ENCODE results near the gene SERPINB4. TPM values are rescaled to one million over a fixed set of nuclear protein-coding genes. Genes with fewer than 3 reads are reported as not detected.
"Not testable (repeated sequence)": the region's sequence is repeated elsewhere in the genome, so short reads cannot be mapped to it uniquely, and the experiment has no call there.

The SERPINB4 gene
- total RNA-seq (2016; rRNA removed; fragmentation: Illumina TruSeq; extraction: Trizol) (not detected in 2 replicates), polyA plus RNA-seq (2011; rRNA removed) (not detected in 2 replicates), polyA minus RNA-seq (2011; rRNA and poly(A)+ RNA removed; ENCODE audit: low replicate concordance) (0.16 TPM in 1 of 2 replicates, not detected in the other), Bru-seq, nascent RNA (not detected), BruChase-seq, experiment 1, labeled RNA remaining after a 6-hour chase (not detected), BruChase-seq, experiment 2, labeled RNA remaining after a 2-hour chase (not detected)
- not detected in 2 replicates for total RNA-seq (2016; cell fraction: cytosol; rRNA removed; fragmentation: Illumina TruSeq; extraction: Trizol; ENCODE audit: low read depth)
- not detected in 2 replicates for total RNA-seq (2016; cell fraction: insoluble cytoplasmic fraction; rRNA removed; fragmentation: Illumina TruSeq; extraction: Trizol)
- total RNA-seq (2016; cell fraction: membrane; rRNA removed; fragmentation: Illumina TruSeq; extraction: Trizol) = not detected in 2 replicates
- not detected in 2 replicates for total RNA-seq (2016; cell fraction: nucleus; rRNA removed; fragmentation: Illumina TruSeq; extraction: Trizol)
- not detected in 2 replicates for polyA plus RNA-seq (2011; cell fraction: cytosol; rRNA removed)
- polyA plus RNA-seq (2011; cell fraction: nucleus; rRNA removed) = not detected in 2 replicates
- polyA plus RNA-seq (2012) = not detected in 2 replicates
- not detected in 2 replicates for polyA plus RNA-seq (2016; cell fraction: cytosol; fragmentation: Illumina TruSeq; extraction: Trizol; ENCODE audit: low read depth)
- not detected in 2 replicates for polyA plus RNA-seq (2016; cell fraction: insoluble cytoplasmic fraction; fragmentation: Illumina TruSeq; extraction: Trizol; ENCODE audit: low read depth)
- not detected in 2 replicates for polyA plus RNA-seq (2016; cell fraction: membrane; fragmentation: Illumina TruSeq; extraction: Trizol; ENCODE audit: low read depth)
- polyA plus RNA-seq (2016; cell fraction: nucleus; fragmentation: Illumina TruSeq; extraction: Trizol; ENCODE audit: insufficient read depth, low read depth) = not detected in 2 replicates
- not detected in 2 replicates for polyA minus RNA-seq (2011; cell fraction: cytosol; rRNA and poly(A)+ RNA removed)
- not detected in 2 replicates for polyA minus RNA-seq (2011; cell fraction: nucleus; rRNA and poly(A)+ RNA removed)
- long read RNA-seq, experiment 1 = 0 reads
- long read RNA-seq, experiment 2 = 0 reads

DNA sequence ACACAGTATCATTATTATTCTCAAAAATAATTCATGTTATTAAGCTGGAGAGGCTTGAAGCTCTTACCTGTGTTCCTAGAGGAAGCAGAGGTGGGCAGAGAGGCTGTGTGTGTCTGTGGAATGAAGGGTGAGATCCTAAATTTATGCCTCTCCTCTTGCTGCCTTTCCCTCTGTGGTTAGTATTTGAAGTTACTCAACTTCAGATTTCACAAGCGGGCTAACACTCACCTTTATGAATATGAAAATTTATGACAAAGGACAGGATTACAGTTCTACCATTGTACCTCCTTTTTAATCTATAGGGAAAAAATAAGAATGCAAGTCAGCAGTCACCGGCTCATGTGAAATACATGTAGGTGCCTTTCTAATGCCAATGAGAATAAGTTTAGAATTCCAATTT is at the start of gene SERPINB4:
Gene SERPINB4 (minus strand): TSS at position 115 of the 400 bp plus-strand sequence. CDS start 679 bp downstream, outside the sequence.
- H3K4me2 ChIP-seq (ENCODE audit: low read depth, low read length); H3K9ac ChIP-seq (ENCODE audit: insufficient read depth, low read depth, low read length); H3K27me3 ChIP-seq (ENCODE audit: control insufficient read depth in 1 of 2, insufficient read depth in 2 of 2, low read length in 2 of 2); ATAC-seq; H3K4me3 ChIP-seq (replicated peaks in 1 of 3; ENCODE audit: insufficient read depth in 1 of 3, low read depth in 2 of 3, low read length in 3 of 3); in situ Hi-C loops (cut with HindIII; ENCODE audit: extremely low pct_ligation_motif_present, low pct_unique_long_range_greater_than_20kb); H3K4me1 ChIP-seq (ENCODE audit: insufficient read depth, low read length); POLR2A ChIA-PET; H3K36me3 ChIP-seq (replicated peaks in 1 of 2; ENCODE audit: control insufficient read depth in 1 of 2, insufficient read depth in 2 of 2, low read length in 2 of 2); FAIRE-seq; CTCF ChIA-PET (ENCODE audit: low intra/inter-chr PET ratio, low total read pairs); H2AFZ ChIP-seq (ENCODE audit: low read length); H3K27ac ChIP-seq (ENCODE audit: extremely low read length, insufficient read depth, low read length); DNase-seq (ENCODE audit: low spot score); H3K79me2 ChIP-seq (ENCODE audit: insufficient read depth, low read length); BruUV-seq (replicated peaks); intact Hi-C loops (cut with micrococcal nuclease; ENCODE audit: unreplicated experiment); H4K20me1 ChIP-seq (ENCODE audit: insufficient read depth, low read length); H3K9me3 ChIP-seq (ENCODE audit: low read length): not testable (repeated sequence)
- 0% methylated on average over 1 of the region's 2 CpGs for WGBS (ENCODE audit: low lambda C conversion rate)

GRCh38 chr18:63689064-63689463 is 45.0 kb upstream of the SERPINB4 start:
- 0% methylated on average over 2 of the region's 2 CpGs for WGBS (ENCODE audit: low lambda C conversion rate)
- no peak overlapping the region for H3K27ac ChIP-seq (ENCODE audit: extremely low read length, insufficient read depth, low read length)
- no peak overlapping the region for H2AFZ ChIP-seq (ENCODE audit: low read length)
- no TSS peak for BruUV-seq (replicated peaks)
- no peaks in the 10 kb centered on the region for H3K36me3 ChIP-seq (replicated peaks in 1 of 2; ENCODE audit: control insufficient read depth in 1 of 2, insufficient read depth in 2 of 2, low read length in 2 of 2)
- in situ Hi-C loops (cut with HindIII; ENCODE audit: extremely low pct_ligation_motif_present, low pct_unique_long_range_greater_than_20kb) = no loop called here
- ChIA-PET CTCF (ENCODE audit: low intra/inter-chr PET ratio, low total read pairs) (no interaction called here), POLR2A (no interaction called here)
- H3K4me2 ChIP-seq (ENCODE audit: low read depth, low read length) = no peak overlapping the region
- no peaks in the 10 kb centered on the region for H3K9me3 ChIP-seq (ENCODE audit: low read length)
- DNase-seq (ENCODE audit: low spot score) (no peak), FAIRE-seq (no peak), ATAC-seq (no peak)
- H3K4me3 ChIP-seq (replicated peaks in 1 of 3; ENCODE audit: insufficient read depth in 1 of 3, low read depth in 2 of 3, low read length in 3 of 3) = no peak overlapping the region
- H3K4me1 ChIP-seq (ENCODE audit: insufficient read depth, low read length) = no peaks in the 10 kb centered on the region
- H3K9ac ChIP-seq (ENCODE audit: insufficient read depth, low read depth, low read length) = no peak overlapping the region
- no peaks in the 10 kb centered on the region for H3K27me3 ChIP-seq (ENCODE audit: control insufficient read depth in 1 of 2, insufficient read depth in 2 of 2, low read length in 2 of 2)
- H4K20me1 ChIP-seq (ENCODE audit: insufficient read depth, low read length) = no peaks in the 10 kb centered on the region
- H3K79me2 ChIP-seq (ENCODE audit: insufficient read depth, low read length) = no peaks in the 10 kb centered on the region
- intact Hi-C loops (cut with micrococcal nuclease; ENCODE audit: unreplicated experiment) = no loop called here
- TF ChIP-seq ZFP82 (CRISPR knock-in tag; IDR thresholded peaks at IDR 0.05; ENCODE audit: borderline replicate concordance) (no peak), U2AF2 (IDR thresholded peaks at IDR 0.05; ENCODE audit: low read depth, low read length) (no peak), ZBTB46 (CRISPR knock-in tag; IDR thresholded peaks at IDR 0.05; ENCODE audit: borderline replicate concordance) (no peak), ZNF556 (CRISPR knock-in tag; IDR thresholded peaks at IDR 0.05; ENCODE audit: borderline replicate concordance) (no peak), TOE1 (CRISPR knock-in tag; IDR thresholded peaks at IDR 0.05) (no peak), NFE2L1 (CRISPR knock-in tag; IDR thresholded peaks at IDR 0.05; ENCODE audit: borderline replicate concordance) (no peak), ZNF678 (CRISPR knock-in tag; IDR thresholded peaks at IDR 0.05) (no peak)
- TF ChIP-seq, protein P1, sequence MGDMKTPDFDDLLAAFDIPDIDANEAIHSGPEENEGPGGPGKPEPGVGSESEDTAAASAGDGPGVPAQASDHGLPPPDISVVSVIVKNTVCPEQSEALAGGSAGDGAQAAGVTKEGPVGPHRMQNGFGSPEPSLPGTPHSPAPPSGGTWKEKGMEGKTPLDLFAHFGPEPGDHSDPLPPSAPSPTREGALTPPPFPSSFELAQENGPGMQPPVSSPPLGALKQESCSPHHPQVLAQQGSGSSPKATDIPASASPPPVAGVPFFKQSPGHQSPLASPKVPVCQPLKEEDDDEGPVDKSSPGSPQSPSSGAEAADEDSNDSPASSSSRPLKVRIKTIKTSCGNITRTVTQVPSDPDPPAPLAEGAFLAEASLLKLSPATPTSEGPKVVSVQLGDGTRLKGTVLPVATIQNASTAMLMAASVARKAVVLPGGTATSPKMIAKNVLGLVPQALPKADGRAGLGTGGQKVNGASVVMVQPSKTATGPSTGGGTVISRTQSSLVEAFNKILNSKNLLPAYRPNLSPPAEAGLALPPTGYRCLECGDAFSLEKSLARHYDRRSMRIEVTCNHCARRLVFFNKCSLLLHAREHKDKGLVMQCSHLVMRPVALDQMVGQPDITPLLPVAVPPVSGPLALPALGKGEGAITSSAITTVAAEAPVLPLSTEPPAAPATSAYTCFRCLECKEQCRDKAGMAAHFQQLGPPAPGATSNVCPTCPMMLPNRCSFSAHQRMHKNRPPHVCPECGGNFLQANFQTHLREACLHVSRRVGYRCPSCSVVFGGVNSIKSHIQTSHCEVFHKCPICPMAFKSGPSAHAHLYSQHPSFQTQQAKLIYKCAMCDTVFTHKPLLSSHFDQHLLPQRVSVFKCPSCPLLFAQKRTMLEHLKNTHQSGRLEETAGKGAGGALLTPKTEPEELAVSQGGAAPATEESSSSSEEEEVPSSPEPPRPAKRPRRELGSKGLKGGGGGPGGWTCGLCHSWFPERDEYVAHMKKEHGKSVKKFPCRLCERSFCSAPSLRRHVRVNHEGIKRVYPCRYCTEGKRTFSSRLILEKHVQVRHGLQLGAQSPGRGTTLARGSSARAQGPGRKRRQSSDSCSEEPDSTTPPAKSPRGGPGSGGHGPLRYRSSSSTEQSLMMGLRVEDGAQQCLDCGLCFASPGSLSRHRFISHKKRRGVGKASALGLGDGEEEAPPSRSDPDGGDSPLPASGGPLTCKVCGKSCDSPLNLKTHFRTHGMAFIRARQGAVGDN (CRISPR knock-in tag; IDR thresholded peaks at IDR 0.05) = no peak

Measured in HepG2 (cell line).